Natural killer cell (primary cell): ENCODE measurements around the gene ACE2. TPM values are rescaled to one million over a fixed set of nuclear protein-coding genes. Genes with fewer than 3 reads are reported as not detected.

Experiments used
- ATAC-seq, 3 donors: fragments of 150-1000 bp in 2 of 3; fragments of 200-7000 bp in 1 of 3; cut with Tn5 transposase; 1 replicate in 1 of 3; 2 replicates in 2 of 3; pipeline ENCODE4 v1.10.0; 2021; ENCODE audit warnings: mild to moderate bottlenecking in 2 of 3, moderate library complexity in 2 of 3
- DNase-seq, 2 donors: peaks; one replicate each; pipeline versions ENCODE4 v3.0.0 to v3.0.0-alpha.2; 2013 to 2021; ENCODE audit warnings: mixed read lengths in 1 of 2
- H3K27ac ChIP-seq: one replicate; pipeline ENCODE4 v1.5.1; 2013; ENCODE audit warnings: mild to moderate bottlenecking, low read length
- H3K27me3 ChIP-seq: one replicate; pipeline ENCODE4 v1.6.1; 2013; ENCODE audit warnings: low read length; ENCODE audit not compliant: control insufficient read depth, insufficient read depth
- H3K36me3 ChIP-seq: one replicate; pipeline ENCODE4 v1.6.1; 2013; ENCODE audit warnings: low read length; ENCODE audit not compliant: control insufficient read depth, insufficient read depth
- H3K4me1 ChIP-seq: one replicate; pipeline ENCODE4 v1.6.1; 2013; ENCODE audit warnings: low read length; ENCODE audit not compliant: control insufficient read depth, insufficient read depth
- H3K4me3 ChIP-seq: one replicate; pipeline ENCODE4 v1.5.1; 2013; ENCODE audit warnings: low read length
- H3K9me3 ChIP-seq: one replicate; pipeline ENCODE4 v1.6.1; 2013; ENCODE audit warnings: low read length; ENCODE audit not compliant: control insufficient read depth, insufficient read depth
- H3K27ac Mint-ChIP-seq, 2 donors: one replicate each; pipeline ENCODE4 v1.8.0; 2022; ENCODE audit warnings: mild to moderate bottlenecking in 2 of 2, mixed read lengths in 2 of 2, moderate library complexity in 1 of 2
- H3K27me3 Mint-ChIP-seq, 2 donors: one replicate each; pipeline ENCODE4 v1.8.0; 2022; ENCODE audit warnings: low read depth in 2 of 2, mixed read lengths in 2 of 2
- H3K36me3 Mint-ChIP-seq: one replicate; pipeline ENCODE4 v1.8.0; 2022; ENCODE audit warnings: mixed read lengths
- H3K4me1 Mint-ChIP-seq, 2 donors: one replicate each; pipeline ENCODE4 v1.8.0; 2022; ENCODE audit warnings: mixed read lengths in 2 of 2
- H3K4me3 Mint-ChIP-seq: one replicate; pipeline ENCODE4 v1.8.0; 2022; ENCODE audit warnings: mild to moderate bottlenecking, moderate library complexity, mixed read lengths
- H3K9me3 Mint-ChIP-seq, 2 donors: one replicate each; pipeline ENCODE4 v1.8.0; 2022; ENCODE audit warnings: mixed read lengths in 2 of 2
- CTCF ChIP-seq: fragments of 200-600 bp; IDR thresholded peaks from one replicate; pipeline ENCODE4 v1.8.0; 2022; ENCODE audit warnings: antibody characterized with exemption
- WGBS: methylation state at CpG from one replicate; pipeline ENCODE4 v1.1.7; 2013; ENCODE audit warnings: missing lambda C conversion rate; ENCODE audit not compliant: insufficient coverage; 5-methylcytosine and 5-hydroxymethylcytosine counted together
- intact Hi-C: fragments of 100-400 bp; cut with micrococcal nuclease; formaldehyde crosslinking; loops from one replicate; pipeline ENCODE4 v1.14.2; 2022
- total RNA-seq, 4 donors: library from RNA; stranded (reverse); fragments of 120-200 nt in 1 of 4; gene quantifications; one replicate each; pipeline versions ENCODE4 v1.2.3 to v1.2.4, GENCODE V29; 2013 to 2022

The ACE2 gene
- total RNA-seq, 3 donors from 2014 or later (not counting 1 experiment from before 2014, with no cell fraction given): not detected

DNA sequence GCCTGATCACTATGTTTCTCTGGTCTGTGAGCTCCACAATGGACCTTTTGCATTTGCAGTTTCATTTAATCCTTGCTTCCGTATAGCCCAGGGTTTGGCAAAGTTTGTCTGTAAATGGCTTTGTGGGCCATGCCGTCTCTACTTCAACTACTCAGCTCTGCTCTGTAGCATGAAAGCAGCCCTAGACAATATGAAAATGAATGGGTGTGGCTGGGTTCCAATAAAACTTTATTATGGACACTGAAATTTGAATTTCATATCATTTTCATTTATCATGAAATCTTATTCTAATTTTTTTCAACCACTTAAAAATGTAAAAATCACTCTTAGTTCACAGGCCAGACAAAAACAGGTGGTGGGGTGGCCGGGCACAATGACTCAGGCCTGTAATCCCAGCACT, 41.5 kb downstream of the ACE2 start:
- no peaks in the 10 kb centered on the region for H3K9me3 Mint-ChIP-seq
- H3K4me3 Mint-ChIP-seq: no peak overlapping the region
- Histone ChIP-seq H3K4me1 (no peaks in the 10 kb centered on the region), H3K4me3 (no peak overlapping the region), H3K36me3 (no peaks in the 10 kb centered on the region), H3K9me3 (no peaks in the 10 kb centered on the region), H3K27me3 (no peaks in the 10 kb centered on the region), H3K27ac (no peak overlapping the region)
- no peaks in the 10 kb centered on the region for H3K36me3 Mint-ChIP-seq
- DNase-seq: no peak
- H3K27me3 Mint-ChIP-seq: peaks cover 0 to 25% of the 10 kb centered on the region in 2 donors
- no peaks in the 10 kb centered on the region for H3K4me1 Mint-ChIP-seq
- H3K27ac Mint-ChIP-seq: no peak overlapping the region
- no peak for ATAC-seq
- intact Hi-C loops: no loop called here
- no peak for TF ChIP-seq CTCF
- WGBS: 100% methylated on average over 3 of the region's 3 CpGs

GRCh38 chrX:15549189-15550012, 51.4 kb downstream of the ACE2 start:
- Histone ChIP-seq H3K27me3 (no peaks in the 10 kb centered on the region), H3K9me3 (no peaks in the 10 kb centered on the region), H3K27ac (no peak overlapping the region), H3K36me3 (no peaks in the 10 kb centered on the region), H3K4me1 (no peaks in the 10 kb centered on the region), H3K4me3 (no peak overlapping the region)
- ATAC-seq (no peak), DNase-seq (no peak)
- no peak overlapping the region for H3K27ac Mint-ChIP-seq
- no peaks in the 10 kb centered on the region for H3K9me3 Mint-ChIP-seq
- TF ChIP-seq CTCF: no peak
- WGBS: 76% methylated on average over 8 of the region's 8 CpGs
- H3K36me3 Mint-ChIP-seq: no peaks in the 10 kb centered on the region
- H3K4me3 Mint-ChIP-seq: no peak overlapping the region
- intact Hi-C loops: no loop called here
- H3K27me3 Mint-ChIP-seq: peaks cover 2 to 16% of the 10 kb centered on the region in 2 donors
- H3K4me1 Mint-ChIP-seq: no peaks in the 10 kb centered on the region

DNA sequence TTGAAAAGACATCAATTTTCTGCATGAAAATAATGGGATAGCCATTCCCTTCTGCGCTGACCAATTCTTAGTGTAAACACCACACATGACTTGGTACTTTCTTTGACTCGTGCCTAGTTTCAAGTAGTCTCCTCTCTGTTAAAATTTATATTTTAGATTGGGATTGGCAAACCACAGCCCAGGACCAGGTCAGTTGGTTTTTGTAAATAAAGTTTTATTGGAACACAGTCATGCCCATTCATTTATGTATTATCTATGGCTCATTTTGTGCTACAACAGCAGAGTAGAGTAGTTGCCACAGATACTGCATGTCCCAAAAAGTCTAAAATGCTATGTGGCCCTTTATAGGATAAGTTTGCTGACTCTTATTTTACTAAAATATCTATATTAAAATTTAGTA, 53.4 kb downstream of the ACE2 start:
- Histone ChIP-seq H3K4me1 (no peaks in the 10 kb centered on the region), H3K4me3 (no peak overlapping the region), H3K27me3 (no peaks in the 10 kb centered on the region), H3K27ac (no peak overlapping the region), H3K36me3 (no peaks in the 10 kb centered on the region), H3K9me3 (no peaks in the 10 kb centered on the region)
- DNase-seq (no peak), ATAC-seq (no peak)
- 100% methylated on average over 1 of the region's 2 CpGs for WGBS
- no peak overlapping the region for H3K4me3 Mint-ChIP-seq
- no peaks in the 10 kb centered on the region for H3K4me1 Mint-ChIP-seq
- TF ChIP-seq CTCF: no peak
- no peaks in the 10 kb centered on the region for H3K36me3 Mint-ChIP-seq
- H3K27ac Mint-ChIP-seq: no peak overlapping the region
- no peaks in the 10 kb centered on the region for H3K9me3 Mint-ChIP-seq
- peaks cover 2 to 26% of the 10 kb centered on the region in 2 donors for H3K27me3 Mint-ChIP-seq
- intact Hi-C loops: no loop called here

GRCh38 chrX:15546745-15547144, 54.0 kb downstream of the ACE2 start:
- Histone ChIP-seq H3K9me3 (no peaks in the 10 kb centered on the region), H3K27me3 (no peaks in the 10 kb centered on the region), H3K27ac (no peak overlapping the region), H3K4me1 (no peaks in the 10 kb centered on the region), H3K4me3 (no peak overlapping the region), H3K36me3 (no peaks in the 10 kb centered on the region)
- Mint-ChIP-seq H3K4me3 (no peak overlapping the region), H3K4me1 (no peaks in the 10 kb centered on the region), H3K27me3 (peaks cover 2 to 31% of the 10 kb centered on the region in 2 donors), H3K27ac (no peak overlapping the region), H3K36me3 (no peaks in the 10 kb centered on the region), H3K9me3 (no peaks in the 10 kb centered on the region)
- intact Hi-C loops: no loop called here
- ATAC-seq (peak in 1 of 3 donors; percentile 62), DNase-seq (no peak)
- WGBS: 14% methylated on average over 1 of the region's 5 CpGs
- no peak for TF ChIP-seq CTCF
